ENCODE results near the gene PARL.

The PARL gene

DNA sequence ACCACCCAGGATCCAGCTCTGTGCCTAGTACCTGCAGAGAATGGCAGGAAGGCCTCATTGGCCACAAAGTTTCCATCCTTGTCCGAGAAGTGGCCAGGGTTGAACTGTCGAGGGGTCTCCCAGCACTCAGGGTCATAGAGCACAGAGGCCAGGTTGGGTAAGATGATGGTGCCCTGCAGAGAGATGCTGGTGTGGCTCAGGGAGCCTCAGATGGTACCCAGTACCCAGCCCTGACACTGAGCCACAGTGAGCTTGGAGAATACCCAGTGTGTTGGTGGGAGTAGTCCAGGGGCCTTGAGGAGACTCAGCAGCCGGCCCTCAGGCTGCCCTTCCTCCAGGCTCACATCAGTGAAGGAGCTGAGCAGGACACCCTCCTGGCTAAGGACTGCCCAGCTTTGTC is 11.5 kb upstream of the PARL start:
- no peak for DNase-seq (ENCODE audit: low read depth)
- no peak overlapping the region for H3K4me3 ChIP-seq (ENCODE audit: control insufficient read depth, low read depth, low read length)
- TF ChIP-seq, protein P1, sequence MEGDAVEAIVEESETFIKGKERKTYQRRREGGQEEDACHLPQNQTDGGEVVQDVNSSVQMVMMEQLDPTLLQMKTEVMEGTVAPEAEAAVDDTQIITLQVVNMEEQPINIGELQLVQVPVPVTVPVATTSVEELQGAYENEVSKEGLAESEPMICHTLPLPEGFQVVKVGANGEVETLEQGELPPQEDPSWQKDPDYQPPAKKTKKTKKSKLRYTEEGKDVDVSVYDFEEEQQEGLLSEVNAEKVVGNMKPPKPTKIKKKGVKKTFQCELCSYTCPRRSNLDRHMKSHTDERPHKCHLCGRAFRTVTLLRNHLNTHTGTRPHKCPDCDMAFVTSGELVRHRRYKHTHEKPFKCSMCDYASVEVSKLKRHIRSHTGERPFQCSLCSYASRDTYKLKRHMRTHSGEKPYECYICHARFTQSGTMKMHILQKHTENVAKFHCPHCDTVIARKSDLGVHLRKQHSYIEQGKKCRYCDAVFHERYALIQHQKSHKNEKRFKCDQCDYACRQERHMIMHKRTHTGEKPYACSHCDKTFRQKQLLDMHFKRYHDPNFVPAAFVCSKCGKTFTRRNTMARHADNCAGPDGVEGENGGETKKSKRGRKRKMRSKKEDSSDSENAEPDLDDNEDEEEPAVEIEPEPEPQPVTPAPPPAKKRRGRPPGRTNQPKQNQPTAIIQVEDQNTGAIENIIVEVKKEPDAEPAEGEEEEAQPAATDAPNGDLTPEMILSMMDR (conservative IDR thresholded peaks at IDR 0.05; ENCODE audit: control insufficient read depth, insufficient read depth, low read depth, low read length), result no peak

DNA sequence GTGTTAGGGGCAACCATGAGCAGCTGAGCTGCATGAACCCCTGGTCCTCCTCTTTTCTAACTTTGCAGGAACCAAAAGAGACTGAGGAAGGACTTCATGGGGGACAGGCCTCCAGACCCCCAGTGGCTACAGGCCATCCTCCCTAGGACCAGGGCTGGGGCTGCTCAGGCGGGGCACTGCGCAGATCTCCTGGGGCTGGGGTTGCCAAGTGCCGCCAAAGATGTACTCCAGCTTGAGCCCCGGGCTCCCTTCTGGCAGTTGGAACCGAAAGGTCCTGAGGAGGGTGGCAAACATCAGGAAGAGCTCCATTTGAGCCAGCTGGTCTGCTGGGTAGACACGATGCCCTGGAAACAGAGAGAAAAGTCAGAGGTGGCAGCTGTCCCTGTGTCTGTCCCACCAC is 11.1 kb upstream of the PARL start:
- TF ChIP-seq, protein P1 (conservative IDR thresholded peaks at IDR 0.05; ENCODE audit: control insufficient read depth, insufficient read depth, low read depth, low read length), result no peak
- no peak for DNase-seq (ENCODE audit: low read depth)
- H3K4me3 ChIP-seq (ENCODE audit: control insufficient read depth, low read depth, low read length), result no peak overlapping the region

DNA sequence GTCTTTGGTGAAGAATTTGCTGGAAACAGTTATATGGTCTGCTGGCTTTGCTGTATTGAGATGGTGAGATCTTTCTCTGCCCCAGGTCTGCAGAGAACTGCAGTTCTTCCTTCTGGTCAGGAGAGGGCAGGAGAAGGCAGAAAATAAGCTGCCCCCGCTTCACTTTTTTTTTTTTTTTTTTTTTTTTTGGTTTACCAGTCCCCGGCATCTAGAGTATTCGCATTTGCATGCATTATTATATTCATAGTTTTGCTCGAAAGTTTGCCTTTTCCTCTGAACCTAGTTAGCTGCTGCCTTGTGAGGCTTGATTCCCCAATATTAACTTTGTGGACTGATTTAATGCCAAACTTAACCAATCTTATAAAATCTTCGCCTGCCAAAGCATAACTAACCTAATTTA is 10.6 kb upstream of the PARL start:
- peak; percentile 58 for DNase-seq (ENCODE audit: low read depth)
- H3K4me3 ChIP-seq (ENCODE audit: control insufficient read depth, low read depth, low read length), result no peak overlapping the region
- TF ChIP-seq, protein P1 (conservative IDR thresholded peaks at IDR 0.05; ENCODE audit: control insufficient read depth, insufficient read depth, low read depth, low read length), result peak; percentile 85

DNA sequence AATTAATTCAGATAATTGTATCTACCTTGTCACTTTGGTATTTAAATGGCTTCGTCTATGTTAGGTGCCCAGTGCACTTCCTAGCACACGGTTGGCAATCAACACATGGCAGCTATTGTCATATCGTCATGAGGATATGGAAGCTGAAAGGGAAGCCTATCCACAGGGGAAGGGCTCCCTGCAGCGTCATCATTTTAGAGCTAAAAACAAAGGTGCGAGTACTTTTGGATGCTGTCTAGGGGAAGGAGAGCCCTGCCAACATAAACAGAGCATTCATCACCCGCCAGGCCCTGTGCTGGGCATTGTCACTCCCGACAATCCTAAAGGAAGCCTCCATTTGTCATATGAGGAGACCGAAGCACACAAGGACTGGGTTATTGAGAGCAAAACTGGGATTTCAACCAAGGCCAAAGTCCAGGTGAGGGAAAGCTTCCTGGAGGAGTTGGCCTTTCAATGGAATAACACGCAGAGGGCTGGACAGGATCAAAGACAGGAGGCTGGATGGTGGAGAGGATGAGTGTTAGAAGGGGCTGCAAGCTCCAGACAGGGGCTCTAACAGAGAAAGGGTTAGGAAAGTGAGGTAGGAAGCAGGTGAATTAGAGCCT is 8.0 kb upstream of the PARL start:
- TF ChIP-seq, protein P1 (conservative IDR thresholded peaks at IDR 0.05; ENCODE audit: control insufficient read depth, insufficient read depth, low read depth, low read length), result no peak
- H3K4me3 ChIP-seq (ENCODE audit: control insufficient read depth, low read depth, low read length), result no peak overlapping the region
- DNase-seq (ENCODE audit: low read depth), result no peak

DNA sequence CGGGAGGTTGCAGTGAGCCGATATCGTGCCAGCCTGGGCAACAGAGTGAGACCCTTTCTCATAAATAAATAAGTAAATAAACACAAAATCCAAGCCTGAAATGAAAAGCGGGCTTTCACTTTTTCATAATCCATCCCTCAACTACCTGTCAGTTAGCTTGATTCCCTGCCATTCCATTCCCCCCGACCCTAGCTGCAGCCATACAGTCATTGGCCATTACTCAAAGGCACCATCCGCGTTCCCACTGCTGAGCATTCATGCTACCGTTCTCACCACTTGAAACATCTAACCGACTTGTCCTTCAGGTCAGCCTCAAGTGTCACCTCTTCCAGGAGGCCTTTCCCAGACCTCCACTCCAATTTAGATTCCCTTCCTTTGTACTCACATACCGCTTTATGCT is 1.1 kb upstream of the PARL start:
- no peak overlapping the region for H3K4me3 ChIP-seq (ENCODE audit: control insufficient read depth, low read depth, low read length)
- TF ChIP-seq, protein P1 (conservative IDR thresholded peaks at IDR 0.05; ENCODE audit: control insufficient read depth, insufficient read depth, low read depth, low read length), result no peak
- DNase-seq (ENCODE audit: low read depth), result no peak

DNA sequence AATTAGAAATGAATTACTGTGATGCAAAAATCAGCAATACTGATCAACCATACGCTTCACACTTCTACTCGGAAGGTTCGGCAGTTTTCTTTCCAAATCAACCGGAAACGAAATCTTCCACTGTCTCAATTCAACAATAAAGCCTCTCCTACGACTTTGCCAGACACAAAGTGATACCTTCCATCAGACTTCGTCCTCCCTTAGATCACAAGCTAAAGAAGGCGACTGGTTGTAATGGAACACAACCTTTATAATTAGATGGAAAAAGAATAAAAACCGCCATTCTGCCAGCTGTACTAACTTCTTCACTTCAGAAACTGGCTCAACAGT is 618 bp downstream of the PARL start:
- DNase-seq (ENCODE audit: low read depth), result no peak
- TF ChIP-seq, protein P1 (conservative IDR thresholded peaks at IDR 0.05; ENCODE audit: control insufficient read depth, insufficient read depth, low read depth, low read length), result no peak
- peak overlapping the region; percentile 93 for H3K4me3 ChIP-seq (ENCODE audit: control insufficient read depth, low read depth, low read length)
